CD4-positive, alpha-beta T cell treated with Interleukin-15 for 1 hour (primary cell): ENCODE measurements around the gene TMEM222.

ENCODE experiments used
- DNase-seq: peaks from one replicate; pipeline ENCODE4 v3.0.0-alpha.2; 2020

The TMEM222 gene

DNA sequence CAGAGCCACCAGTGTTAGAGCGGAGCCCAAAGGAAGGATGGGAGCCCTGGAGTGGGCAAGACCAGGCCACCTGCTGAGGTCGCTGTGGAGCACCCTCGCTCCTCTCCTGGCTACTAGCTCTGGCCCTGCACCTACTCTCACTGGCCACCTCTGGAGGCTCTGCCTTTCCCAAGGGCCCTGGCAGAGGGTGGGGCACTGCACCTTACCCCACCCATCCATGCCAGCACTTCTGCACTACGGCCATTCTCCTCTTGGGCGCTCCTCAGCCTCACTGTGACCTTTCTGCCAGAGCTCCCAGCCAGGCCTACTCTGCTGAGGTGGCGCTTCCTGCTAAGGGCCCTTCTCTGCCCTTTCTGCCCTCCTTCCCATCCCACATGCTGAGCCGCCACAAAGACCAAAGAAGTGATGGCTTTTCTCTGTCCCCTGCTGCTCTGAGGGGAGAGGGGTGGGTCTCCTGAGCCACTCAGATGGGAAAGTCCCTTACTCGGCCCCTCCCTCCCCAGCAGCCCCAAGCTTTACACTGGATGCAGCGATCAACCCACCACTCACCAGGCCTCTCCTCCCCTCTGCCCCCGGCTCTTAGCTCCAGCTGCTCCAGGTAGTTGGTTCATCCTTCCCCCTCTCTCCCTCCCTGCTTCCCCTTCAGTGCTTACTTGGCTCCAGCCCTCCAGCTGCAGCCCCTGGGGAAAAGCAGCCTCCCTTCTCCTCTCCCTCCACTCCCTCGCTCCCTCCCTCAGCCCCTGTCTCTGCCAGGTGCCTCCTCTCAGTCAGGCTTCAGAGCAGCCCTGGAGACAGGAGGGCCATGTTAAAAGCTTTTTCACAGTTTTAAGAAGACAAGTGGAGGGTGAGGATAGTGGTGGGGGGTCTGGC lies 14.8 kb upstream of the TMEM222 start:
- no peak for DNase-seq

DNA sequence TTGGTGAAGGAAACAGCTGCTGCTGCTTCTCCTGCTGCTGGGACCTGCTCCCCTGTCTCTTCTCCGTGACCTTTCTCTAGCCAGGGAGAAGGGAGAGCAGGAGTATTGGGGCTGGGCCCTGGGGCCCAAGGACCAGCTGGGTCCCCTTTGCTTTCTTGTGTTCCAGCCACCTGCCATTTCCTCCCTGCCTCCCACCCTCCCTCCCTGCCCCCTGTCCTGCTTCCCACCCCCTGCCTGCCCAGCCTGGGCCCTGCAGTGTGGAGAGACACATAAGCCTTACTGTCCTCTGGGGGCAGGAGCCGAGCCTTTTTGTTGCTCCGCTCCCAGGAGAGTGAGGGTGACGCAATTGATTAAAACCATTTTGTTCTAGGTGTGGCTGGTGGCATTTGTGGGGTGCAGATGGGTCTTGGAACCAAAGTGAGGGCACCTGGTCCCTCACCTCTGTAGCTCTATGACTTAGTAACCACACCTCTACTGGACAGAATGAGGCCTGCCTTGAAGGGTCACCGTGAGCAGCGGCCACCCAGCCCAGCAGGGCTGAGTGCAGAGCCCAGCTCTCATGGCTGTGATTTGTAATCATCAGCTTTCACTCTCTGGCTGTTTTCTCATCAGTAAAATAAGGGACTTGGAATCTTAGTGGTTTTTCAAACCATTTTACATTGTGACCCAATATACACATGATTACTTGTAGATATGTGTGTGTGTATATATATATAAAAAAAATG lies 13.9 kb upstream of the TMEM222 start:
- DNase-seq, result no peak

DNA sequence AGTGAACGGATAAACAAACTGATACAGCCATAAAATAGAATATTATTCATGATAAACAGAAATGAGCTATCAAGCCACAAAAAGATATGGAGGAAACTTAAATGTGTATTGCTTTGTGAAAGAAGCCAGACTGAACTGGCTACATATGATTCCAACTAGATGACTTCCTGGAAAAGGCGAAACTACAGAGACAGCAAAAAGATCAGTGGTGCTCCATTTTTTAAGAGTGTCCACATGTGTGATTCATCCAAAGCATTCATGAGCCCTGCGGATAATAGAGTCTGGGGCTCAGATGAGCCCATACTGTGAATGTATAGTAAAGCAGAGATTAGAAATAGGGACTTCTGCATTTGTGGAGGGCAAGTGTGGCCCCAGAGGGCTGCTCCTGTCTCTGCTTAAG lies 7.8 kb upstream of the TMEM222 start:
- no peak for DNase-seq

DNA sequence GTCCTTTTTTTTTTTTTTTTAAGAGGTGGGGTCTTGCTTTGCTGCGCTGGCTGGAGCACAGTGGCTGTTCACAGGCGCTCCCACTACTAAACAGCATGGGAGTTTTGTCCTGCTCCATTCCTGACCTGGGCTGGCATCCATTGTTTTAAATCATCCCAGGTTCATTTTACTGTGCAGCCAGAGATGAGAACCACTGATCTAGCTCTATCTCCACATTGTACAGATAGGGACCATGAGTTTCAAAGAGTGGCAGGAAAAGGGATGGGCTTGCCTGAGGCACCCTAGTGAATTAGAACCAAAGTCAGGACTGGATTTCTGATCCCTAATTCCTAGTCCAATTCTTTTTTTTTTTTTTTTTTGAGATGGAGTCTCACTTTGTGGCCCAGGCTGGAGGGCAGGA lies 7.2 kb upstream of the TMEM222 start:
- DNase-seq, result no peak

DNA sequence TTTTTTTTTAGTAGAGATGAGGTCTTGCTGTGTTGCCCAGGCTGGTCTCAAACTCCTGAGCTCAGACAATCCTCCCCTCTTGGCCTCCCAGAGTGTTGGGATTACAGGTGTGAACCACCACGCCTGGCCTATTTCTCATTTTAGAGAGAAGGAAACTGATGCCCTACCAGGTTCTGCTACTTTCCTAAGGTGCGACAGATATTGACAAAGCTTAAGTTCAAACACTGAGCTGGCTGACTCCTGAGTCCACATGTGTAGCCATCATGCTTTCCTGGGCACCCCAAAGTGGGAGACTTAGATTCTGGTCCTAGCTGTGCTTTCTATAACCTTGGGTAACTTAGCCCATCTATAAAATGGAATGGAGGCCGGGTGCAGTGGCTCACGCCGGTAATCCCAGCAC lies 5.1 kb upstream of the TMEM222 start:
- no peak for DNase-seq

DNA sequence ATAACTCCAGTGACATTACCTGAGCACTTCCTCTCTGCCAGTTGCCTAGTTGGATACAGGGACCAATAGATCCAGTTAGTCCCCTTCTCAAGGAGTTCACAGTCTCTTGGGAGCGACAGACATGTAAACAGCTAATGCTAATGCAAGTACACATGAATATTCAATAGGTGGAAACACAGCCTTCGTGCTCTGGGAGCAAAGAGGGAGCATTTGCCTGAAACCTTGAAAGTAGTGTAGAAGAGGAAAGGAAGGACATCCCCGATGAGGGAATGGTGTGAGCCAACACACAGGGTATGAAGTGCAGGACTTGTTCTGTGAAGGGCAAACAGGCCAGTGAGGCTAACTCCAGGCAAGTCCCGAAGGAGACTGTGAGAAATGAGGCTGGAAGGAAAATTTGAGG lies 3.8 kb upstream of the TMEM222 start:
- DNase-seq, result no peak

DNA sequence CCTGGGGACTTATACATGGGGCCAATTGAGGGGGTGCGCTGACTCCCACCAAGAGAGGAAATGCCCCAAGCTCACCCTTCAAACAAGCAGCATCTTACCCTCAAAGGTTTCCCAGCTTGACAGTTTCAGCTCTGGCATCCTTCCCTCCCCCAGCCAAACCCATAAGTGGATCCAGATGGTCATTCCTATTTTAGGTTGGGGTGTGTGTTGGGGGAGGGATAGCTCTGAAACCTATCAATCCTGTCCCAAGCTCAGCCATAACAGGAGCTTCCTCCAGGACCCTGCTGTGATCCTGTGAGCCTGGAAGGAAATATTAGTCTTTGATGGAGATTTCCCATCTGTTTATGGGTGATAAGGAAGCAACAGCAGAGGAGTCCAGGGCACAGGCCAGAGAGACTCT lies 3.4 kb upstream of the TMEM222 start:
- no peak for DNase-seq

DNA sequence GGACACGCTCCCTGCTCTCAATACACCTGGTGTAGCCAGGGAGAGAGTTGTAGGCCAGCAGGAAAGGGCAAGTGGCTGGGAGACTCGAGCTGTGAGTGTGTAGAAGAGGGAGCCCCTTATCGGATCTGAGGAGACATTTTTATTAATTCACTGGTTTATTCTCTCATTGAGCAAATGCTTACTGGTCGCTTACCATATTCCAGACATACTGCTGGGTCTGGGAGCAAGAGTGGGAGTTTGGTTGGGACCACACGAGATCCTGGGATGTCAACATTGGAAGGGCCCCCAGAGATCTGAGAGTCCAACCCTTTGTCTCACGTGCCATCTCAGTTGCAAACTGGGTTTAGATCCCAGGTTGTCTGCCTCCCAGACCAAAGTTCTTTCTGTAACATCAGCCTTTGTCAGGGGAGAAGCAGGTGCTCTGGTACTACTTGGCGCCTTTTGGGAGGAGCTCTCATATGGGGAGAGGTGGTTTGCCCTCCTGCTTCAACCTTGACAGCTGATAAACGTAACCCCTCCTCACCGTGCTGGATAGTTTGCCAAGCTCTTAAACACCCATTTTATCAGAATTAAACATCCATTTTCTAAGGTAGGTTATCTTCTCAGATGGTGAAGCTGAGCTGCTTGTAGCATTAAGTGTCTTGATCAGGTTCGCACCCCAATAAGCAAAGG lies 742 bp downstream of the TMEM222 start:
- no peak for DNase-seq

DNA sequence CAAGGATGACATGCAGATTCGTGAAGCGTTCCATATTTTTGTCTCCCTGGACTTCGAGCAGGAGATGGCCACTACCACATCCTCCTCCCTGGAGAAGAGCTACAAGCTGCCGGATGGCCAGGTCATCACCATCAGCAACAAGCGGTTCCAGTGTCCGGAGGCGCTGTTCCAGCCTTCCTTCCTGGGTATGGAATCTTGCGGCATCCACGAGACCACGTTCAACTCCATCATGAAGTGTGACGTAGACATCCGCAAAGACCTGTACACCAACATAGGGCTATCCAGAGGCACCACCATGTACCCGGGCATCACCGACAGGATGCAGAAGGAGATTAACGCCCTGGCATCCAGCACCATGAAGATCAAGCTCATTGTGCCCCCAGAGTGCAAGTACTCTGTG lies 3.3 kb downstream of the TMEM222 start:
- no peak for DNase-seq

DNA sequence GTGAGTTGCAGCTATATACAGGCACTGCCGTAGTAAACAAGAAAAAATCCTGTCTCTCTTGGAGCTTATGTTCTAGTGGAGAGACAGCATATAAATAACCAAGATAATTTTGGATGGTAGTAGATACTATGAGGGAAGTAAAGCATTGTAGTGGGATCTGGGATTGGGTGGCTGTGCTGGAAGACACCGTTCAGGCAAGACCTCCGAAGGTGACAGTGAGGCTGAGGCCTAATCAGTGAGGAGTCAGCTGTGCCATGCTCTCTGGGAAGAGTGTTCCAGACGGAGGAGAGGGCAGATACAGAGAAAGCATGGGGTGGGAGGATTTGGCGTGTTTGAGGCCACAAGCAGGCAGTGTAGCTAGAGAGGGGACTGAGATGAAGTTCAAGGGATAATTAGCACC lies 6.0 kb downstream of the TMEM222 start:
- no peak for DNase-seq

DNA sequence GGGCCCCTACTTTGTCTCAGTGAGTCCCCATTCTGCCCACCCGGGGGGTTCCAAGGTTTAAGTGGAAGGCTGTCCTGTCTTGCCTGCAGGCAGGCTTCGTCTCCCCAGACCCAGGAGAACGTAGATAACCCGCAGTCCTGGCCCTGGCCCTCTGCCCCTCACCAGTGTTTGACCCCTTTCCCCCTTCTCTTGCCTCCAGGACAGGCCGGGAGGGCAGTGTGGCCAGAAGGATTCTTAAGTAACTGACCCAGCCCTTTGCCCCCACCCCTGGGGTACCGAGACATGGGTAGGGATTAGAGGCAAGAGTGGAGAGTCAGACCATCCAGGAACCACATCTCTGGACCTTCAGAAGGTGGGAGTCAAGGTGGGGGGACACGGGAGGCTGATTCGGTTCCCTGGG lies 8.8 kb downstream of the TMEM222 start:
- DNase-seq, result no peak

DNA sequence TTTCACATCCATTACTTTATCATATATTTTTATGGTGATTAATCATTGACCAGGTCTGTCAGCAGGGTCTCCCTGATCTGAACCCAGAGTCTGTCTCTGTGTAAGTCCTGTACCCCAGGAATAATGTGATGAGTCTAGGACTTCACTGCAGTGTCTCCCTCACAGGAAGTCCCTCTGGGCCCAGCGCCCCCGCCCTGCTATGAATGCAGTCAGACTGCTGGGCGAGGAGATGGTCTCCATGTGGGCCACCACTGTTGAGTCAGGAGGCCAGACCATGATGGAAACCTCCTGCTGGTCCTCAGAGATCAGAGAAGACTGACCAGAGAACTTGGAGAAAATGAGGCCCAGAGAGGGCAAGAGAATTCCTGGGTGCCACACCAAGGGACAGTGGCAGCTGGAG lies 9.5 kb downstream of the TMEM222 start:
- no peak for DNase-seq

DNA sequence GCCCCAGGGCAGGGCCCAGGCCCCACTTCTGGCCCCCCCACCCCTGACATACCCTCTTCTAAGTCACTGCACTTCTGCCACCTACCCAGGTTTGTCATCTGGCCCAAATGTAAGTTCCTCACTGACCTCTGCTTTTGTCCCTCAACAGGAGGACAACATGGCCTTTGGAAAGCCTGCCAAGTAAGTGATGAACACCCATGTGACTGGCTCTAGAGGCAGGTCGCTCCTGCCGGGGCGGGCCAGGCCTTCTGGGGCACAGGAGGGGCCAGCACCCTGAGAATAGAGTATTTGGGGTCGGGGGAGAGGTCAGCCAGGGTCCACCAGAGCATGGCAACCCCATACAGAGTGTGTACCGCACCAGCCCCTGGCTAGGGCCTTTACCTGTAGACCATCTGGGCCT lies 10.0 kb downstream of the TMEM222 start:
- no peak for DNase-seq

DNA sequence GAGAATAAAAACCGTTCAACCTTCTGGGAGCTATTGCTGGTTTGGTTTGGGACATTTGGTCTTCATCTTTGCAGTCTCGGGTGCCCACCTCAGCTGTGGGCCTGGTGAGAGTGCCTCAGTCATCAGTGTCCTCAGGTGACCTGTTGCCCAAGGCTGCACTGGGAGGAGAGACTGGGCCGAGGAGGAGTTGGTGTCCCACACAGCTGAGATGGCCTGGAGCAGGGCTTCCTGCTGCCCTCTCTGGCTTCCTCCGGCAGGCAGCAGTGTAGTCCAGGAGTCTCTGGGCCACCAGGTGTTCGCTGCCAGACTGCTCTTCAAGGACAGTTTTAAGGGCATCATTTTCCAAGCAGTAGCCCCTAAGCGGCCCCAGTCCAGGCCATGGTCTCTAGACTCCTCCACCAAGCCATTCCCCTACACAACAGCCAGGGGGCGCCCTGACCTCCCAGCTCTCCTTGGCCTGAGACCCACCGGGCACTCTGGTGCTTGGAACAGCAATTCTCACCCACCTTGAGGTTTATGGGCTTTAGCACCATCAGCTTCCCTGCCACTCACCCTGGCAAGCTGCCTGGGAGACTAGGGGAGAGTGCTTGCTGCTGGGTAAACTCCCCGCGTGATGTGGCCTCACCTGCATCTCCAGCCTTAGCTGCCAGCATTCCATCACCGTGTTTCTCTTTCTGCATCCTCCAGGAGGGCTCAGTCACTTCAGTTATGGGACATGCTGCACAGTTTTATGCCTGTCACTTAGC lies 10.7 kb downstream of the TMEM222 start:
- peak; percentile 49 for DNase-seq

DNA sequence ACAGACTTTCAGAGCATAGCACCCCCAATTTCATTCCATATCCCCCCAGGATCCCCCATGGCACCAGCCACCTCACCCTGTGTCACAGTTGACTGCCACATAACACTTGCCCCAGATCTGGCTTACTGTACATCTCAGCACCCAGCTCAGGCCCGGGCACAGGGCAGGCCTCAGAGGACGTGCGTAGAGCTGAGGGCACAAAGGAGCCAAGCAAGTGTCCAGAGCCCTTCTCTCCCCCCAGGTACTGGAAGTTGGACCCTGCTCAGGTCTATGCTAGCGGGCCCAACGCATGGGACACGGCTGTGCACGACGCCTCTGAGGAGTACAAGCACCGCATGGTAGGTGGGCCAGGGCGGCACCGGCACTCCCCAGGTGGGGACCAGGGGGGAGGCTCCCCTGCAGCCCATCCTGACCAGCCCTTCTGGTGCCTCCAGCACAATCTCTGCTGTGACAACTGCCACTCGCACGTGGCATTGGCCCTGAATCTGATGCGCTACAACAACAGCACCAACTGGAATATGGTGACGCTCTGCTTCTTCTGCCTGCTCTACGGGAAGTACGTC lies 11.8 kb downstream of the TMEM222 start:
- no peak for DNase-seq

DNA sequence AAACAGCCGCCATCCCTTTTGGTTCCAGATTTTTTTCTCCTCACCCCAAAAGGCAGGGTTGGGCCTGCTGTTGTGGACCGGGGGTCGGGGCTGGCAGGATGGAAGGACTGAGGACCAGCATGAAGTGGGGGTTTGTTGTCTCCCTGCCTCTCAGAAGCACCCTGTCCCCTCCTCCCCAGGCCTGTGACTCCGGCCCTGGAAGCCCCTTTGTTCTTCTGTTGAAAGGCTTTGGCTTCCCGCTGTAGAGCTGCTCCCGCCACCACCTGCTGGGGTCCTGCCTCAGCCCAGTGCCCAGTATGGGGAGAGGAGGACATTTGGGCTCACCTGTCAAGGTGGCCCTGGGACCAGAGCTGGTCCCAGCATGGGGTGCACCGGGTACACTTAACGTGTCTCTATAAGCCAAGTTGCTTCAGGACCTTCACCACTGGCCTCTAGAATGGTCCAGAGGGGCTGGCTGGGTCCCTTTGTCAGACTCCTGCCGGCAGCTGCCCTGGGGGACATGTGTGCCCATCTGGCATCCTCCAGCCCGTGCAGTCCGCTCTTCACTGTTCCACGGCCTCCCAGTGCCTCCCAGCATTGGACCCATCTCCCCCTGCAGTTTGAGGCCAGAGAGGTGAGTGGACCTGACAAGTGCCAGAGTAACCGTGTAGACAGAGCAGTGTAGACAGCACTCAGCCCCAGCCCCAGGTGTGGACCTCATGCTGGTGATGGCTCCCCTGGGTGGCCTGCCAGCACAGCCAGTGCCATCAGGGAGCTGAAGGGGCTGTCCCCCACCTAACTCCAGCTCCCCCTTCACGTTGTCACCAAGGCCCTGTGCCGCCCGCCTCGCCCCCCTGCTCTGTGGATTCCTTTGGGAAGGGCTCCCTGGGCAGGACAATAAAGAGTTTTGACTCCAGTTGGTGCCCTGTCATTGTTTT lies 13.8 kb downstream of the TMEM222 start:
- DNase-seq, result no peak

DNA sequence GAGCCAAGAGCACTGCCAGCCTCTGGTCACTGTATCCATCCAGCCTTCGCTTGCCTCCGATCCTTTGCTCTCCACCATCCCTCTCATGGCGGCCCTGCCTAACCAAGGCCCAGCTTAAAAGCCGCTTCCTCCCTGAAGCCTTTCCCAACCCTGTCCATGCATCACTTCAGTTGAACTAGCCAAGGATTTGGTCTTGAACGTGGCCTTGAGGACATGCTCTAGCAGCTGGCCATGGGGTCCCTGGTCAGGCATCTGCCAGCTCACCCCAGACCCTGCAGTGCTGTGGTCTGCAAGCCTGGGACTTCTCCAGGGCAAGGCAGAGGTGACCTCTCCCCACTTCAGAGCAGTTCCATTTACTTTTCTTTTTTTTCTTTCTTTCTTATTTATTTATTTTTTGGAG lies 14.8 kb downstream of the TMEM222 start:
- no peak for DNase-seq

DNA sequence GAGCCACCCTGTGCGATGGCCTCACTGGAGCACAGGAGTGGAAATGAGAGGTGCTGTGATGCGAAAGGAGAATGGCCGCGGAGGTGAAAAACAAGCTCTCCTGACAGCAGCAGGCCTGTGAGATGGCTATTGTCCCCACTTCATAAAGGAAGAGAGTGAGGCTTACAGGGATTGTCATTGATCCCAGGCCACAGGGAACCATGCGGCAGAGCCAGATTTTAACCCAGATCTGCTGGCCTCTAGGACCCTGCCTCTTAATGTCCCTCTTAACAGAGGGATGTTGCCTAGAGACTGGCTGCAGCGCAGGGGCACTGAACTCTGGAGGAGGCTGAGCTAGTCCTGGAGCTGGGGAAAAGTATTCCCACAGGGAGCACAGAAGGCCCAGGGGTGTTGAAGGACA lies 16.8 kb downstream of the TMEM222 start:
- DNase-seq, result no peak

DNA sequence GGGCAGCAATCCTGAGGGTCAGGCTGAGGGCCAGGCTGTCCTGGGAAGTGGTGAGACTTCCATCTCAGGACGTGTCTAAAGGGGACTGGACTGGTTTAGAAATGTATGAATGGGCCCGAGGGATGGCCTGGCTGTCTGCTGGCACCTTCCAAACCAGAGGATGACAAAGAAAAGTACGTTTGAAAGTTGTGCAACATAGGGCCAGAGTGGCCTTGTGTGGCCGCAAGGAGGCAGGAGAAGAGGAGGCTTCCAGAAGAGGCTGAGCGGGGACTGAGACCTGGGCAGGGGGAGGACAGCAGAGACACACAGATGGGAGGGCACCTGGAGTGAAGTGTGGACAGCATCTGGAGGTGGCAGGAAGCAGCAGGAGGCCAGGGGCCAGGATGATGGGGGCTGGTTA lies 17.2 kb downstream of the TMEM222 start:
- DNase-seq, result no peak

DNA sequence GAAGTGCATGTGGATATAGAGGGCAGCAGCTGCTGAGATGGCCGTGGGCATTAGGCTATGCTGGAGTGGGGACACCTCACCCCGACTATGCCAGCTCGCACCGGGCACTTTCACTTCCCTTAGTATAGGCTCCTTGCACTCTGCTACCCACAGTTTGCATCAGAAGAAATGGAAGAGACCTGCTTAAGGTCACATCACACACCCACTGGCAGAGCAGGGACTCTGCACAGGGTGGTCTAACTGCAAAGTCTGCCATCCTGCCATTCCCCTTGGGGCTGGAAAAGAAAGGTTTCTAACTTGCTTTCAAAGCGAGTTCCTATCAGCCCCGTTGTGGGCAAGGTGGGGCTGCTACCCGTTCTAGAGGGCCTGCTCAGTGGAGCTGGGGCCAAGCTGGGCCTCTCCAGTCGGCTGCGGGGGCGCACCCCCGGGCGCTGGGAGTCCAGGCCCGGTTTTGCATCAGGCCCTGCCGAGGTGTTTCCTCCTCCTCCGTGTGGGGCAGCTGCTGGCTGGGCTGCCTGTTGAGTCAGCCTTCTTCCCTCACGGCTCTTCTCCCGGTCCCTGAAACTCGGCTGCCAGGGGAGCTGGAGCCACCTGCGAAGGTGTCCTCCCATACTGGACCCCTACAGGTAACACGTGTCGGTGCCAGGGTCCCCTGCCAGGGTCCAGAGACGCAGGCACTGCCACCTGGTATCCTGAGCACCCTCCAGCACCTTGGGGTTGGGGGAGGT lies 19.7 kb downstream of the TMEM222 start, which contains the start of gene SYTL1:
Gene SYTL1, plus strand, starts transcription at position 498 of the 728 bp plus-strand sequence. CDS start 3,313 bp downstream, outside the sequence.
- peak; percentile 63 for DNase-seq

DNA sequence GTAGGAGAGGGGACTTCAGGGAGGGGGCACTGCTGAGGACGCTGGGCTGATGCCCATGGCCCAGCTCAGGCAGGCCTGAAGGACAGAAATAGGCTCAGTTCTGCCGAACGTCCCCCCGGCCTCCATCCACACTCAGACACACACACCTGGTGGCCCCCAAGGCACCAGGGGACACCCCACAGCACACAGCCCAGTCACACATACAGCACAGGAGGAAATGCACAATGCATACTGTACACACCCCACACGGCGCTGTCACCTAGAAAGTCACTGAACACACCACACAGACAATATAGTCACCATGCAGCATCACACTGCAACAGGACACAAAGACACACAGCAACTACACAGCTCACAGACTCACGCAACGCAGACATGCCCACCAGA lies 20.4 kb downstream of the TMEM222 start:
- no peak for DNase-seq
